Activated CD4-positive, alpha-beta T cell treated with anti-CD3 and anti-CD28 coated beads, Interleukin-2, amount 50 U/mL, for 16 hours (primary cell): ENCODE measurements around the gene FBXO30.

Experiments
- DNase-seq: peaks from one replicate; pipeline ENCODE4 v3.0.0-alpha.2; 2020

The FBXO30 gene

DNA sequence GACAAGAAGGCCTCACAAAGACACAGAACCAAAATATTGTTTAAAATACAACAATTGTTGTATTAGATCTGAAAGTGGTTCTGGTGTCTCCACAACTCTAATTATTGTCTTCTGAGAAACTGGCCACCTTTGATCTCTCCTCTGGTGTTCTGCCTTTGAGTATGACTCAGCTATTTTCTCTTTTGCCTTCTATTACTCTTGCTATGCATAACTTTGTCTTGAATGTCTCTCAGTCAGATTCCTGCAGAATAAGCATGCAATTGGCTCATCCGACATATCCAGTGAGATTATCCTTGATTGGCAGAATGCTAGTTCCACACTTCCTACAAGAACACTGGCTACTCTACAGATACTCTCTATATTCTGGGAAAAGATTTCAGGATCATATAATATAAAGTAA, 65.0 kb downstream of the FBXO30 start:
- peak; percentile 16 for DNase-seq

DNA sequence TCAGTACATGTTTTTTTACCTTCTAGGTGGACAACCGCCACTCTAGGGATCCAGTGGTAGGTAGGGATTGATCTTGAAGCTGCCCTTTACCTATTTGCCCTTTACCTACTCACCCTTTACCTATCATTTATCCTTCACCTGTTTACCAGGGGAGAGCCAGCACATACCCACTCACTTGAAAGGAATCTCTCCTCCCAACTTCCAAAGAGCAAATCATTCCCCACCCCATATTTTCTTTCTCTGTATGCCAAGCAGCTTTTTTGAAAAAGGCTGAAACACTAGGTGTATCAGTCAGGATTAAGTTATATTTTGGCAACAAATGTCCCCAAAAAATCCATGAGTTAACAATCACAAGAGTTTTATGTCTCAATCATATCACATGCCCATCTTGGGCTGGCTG, 68.7 kb downstream of the FBXO30 start:
- no peak for DNase-seq

DNA sequence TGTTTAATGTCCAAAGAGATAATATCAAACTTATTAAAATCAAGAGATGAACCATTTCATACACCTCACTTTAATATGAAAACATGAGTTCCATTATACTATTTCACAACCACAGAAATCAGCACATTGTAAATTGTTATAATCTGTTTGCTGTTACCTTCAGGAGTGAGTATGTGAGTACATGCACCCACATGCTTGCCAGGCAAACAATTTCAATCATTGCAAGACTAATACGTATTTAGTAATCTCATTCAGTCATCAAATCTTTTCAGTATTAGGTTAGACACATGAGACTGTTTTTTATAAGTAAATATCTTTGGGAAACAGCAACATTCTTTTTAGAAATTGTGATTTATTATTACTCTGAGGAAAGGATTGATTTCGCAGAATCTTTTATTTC, 70.0 kb downstream of the FBXO30 start:
- DNase-seq: no peak
